OCI-LY1 (cell line): Measurements from ENCODE around the gene SUSD1.
"Not testable (repeated sequence)": the region's sequence is repeated elsewhere in the genome, so short reads cannot be mapped to it uniquely, and the experiment has no call there.

Experiments used
- CTCF ChIP-seq: fragments of 200-600 bp; sonication (generic), shearing (Covaris generic); IDR thresholded peaks from 2 replicates; pipeline ENCODE4 v1.5.1; 2017; ENCODE audit warnings: mild to moderate bottlenecking, antibody characterized with exemption, low read length, moderate library complexity, mixed read lengths
- EZH2 ChIP-seq: fragments of 200-600 bp; sonication (generic), shearing (Covaris generic); IDR thresholded peaks from 2 replicates; pipeline ENCODE4 v1.8.0; 2017; ENCODE audit warnings: borderline replicate concordance, mixed run types, mild to moderate bottlenecking, antibody characterized with exemption, low read length, moderate library complexity, mixed read lengths

GRCh38 chr9:112128399-112128798 lies 46.7 kb downstream of the SUSD1 start:
- not testable (repeated sequence) for TF ChIP-seq CTCF, EZH2
